ENCODE measurements around the gene ARHGEF19. TPM values are rescaled to one million over a fixed set of nuclear protein-coding genes. Genes with fewer than 3 reads are reported as not detected.

The ARHGEF19 gene
- total RNA-seq, 1 experiment from 2014 or later = 1.6 TPM

GRCh38 chr1:16211824-16212223 lies 628 bp downstream of the ARHGEF19 start:
- no peak for DNase-seq (ENCODE audit: low read depth, low spot score)
- in situ Hi-C loops (cut with HindIII; ENCODE audit: low pct_unique_long_range_greater_than_20kb, low sequenced_read_pairs) = no loop called here

GRCh38 chr1:16210581-16210980 lies 1.9 kb downstream of the ARHGEF19 start:
- DNase-seq (ENCODE audit: low read depth, low spot score) = no peak
- in situ Hi-C loops (cut with HindIII; ENCODE audit: low pct_unique_long_range_greater_than_20kb, low sequenced_read_pairs) = no loop called here

GRCh38 chr1:16209847-16210407 lies 2.5 kb downstream of the ARHGEF19 start:
- DNase-seq (ENCODE audit: low read depth, low spot score) = no peak
- in situ Hi-C loops (cut with HindIII; ENCODE audit: low pct_unique_long_range_greater_than_20kb, low sequenced_read_pairs) = no loop called here

GRCh38 chr1:16209132-16209846 lies 3.2 kb downstream of the ARHGEF19 start:
- no peak for DNase-seq (ENCODE audit: low read depth, low spot score)
- in situ Hi-C loops (cut with HindIII; ENCODE audit: low pct_unique_long_range_greater_than_20kb, low sequenced_read_pairs) = no loop called here

GRCh38 chr1:16208270-16208987 lies 4.0 kb downstream of the ARHGEF19 start:
- no peak for DNase-seq (ENCODE audit: low read depth, low spot score)
- in situ Hi-C loops (cut with HindIII; ENCODE audit: low pct_unique_long_range_greater_than_20kb, low sequenced_read_pairs) = no loop called here

- in situ Hi-C loops (cut with HindIII; ENCODE audit: low pct_unique_long_range_greater_than_20kb, low sequenced_read_pairs) = no loop called here
- DNase-seq (ENCODE audit: low read depth, low spot score) = no peak
Observed at GRCh38 chr1:16207318-16208269, 4.9 kb downstream of the ARHGEF19 start.

- peak; percentile 96 for DNase-seq (ENCODE audit: low read depth, low spot score)
- in situ Hi-C loops (cut with HindIII; ENCODE audit: low pct_unique_long_range_greater_than_20kb, low sequenced_read_pairs) = no loop called here
Observed at GRCh38 chr1:16206547-16207317, 5.7 kb downstream of the ARHGEF19 start.

GRCh38 chr1:16205891-16206546 lies 6.4 kb downstream of the ARHGEF19 start:
- in situ Hi-C loops (cut with HindIII; ENCODE audit: low pct_unique_long_range_greater_than_20kb, low sequenced_read_pairs) = no loop called here
- no peak for DNase-seq (ENCODE audit: low read depth, low spot score)

GRCh38 chr1:16205334-16205671 lies 7.1 kb downstream of the ARHGEF19 start:
- in situ Hi-C loops (cut with HindIII; ENCODE audit: low pct_unique_long_range_greater_than_20kb, low sequenced_read_pairs) = no loop called here

GRCh38 chr1:16204634-16205333 lies 7.7 kb downstream of the ARHGEF19 start:
- in situ Hi-C loops (cut with HindIII; ENCODE audit: low pct_unique_long_range_greater_than_20kb, low sequenced_read_pairs) = no loop called here
- peak; percentile 32 for DNase-seq (ENCODE audit: low read depth, low spot score)

More at GRCh38 chr1:16205334-16205671, 7.1 kb downstream of the ARHGEF19 start:
- DNase-seq (ENCODE audit: low read depth, low spot score) = no peak

- no peak for DNase-seq (ENCODE audit: low read depth, low spot score)
- in situ Hi-C loops (cut with HindIII; ENCODE audit: low pct_unique_long_range_greater_than_20kb, low sequenced_read_pairs) = no loop called here
Observed at GRCh38 chr1:16204216-16204615, 8.2 kb downstream of the ARHGEF19 start.

GRCh38 chr1:16203550-16203949 lies 8.9 kb downstream of the ARHGEF19 start:
- DNase-seq (ENCODE audit: low read depth, low spot score) = no peak
- in situ Hi-C loops (cut with HindIII; ENCODE audit: low pct_unique_long_range_greater_than_20kb, low sequenced_read_pairs) = no loop called here

- in situ Hi-C loops (cut with HindIII; ENCODE audit: low pct_unique_long_range_greater_than_20kb, low sequenced_read_pairs) = no loop called here
Observed at GRCh38 chr1:16202281-16203210, 9.9 kb downstream of the ARHGEF19 start.

GRCh38 chr1:16199700-16200099 lies 12.8 kb downstream of the ARHGEF19 start:
- no peak for DNase-seq (ENCODE audit: low read depth, low spot score)
- in situ Hi-C loops (cut with HindIII; ENCODE audit: low pct_unique_long_range_greater_than_20kb, low sequenced_read_pairs) = no loop called here

More at GRCh38 chr1:16202281-16203210, 9.9 kb downstream of the ARHGEF19 start:
- DNase-seq (ENCODE audit: low read depth, low spot score) = no peak

- no peak for DNase-seq (ENCODE audit: low read depth, low spot score)
- in situ Hi-C loops (cut with HindIII; ENCODE audit: low pct_unique_long_range_greater_than_20kb, low sequenced_read_pairs) = no loop called here
Observed at GRCh38 chr1:16199157-16199501, 13.3 kb downstream of the ARHGEF19 start.

All from SK-MEL-5 (cell line).